Colonic mucosa (tissue), 4 donors: Measurements from ENCODE around the gene ZNF888. TPM values are rescaled to one million over a fixed set of nuclear protein-coding genes. Genes with fewer than 3 reads are reported as not detected.
"Not testable (repeated sequence)": the region's sequence is repeated elsewhere in the genome, so short reads cannot be mapped to it uniquely, and the experiment has no call there.

ENCODE experiments used
- DNase-seq: peaks from one replicate; pipeline ENCODE4 v3.0.0-alpha.2; 2020
- H3K27ac ChIP-seq: fragments of 200-600 bp; one replicate; pipeline ENCODE4 v1.8.0; 2021
- H3K27me3 ChIP-seq: fragments of 200-600 bp; one replicate; pipeline ENCODE4 v1.8.0; 2021
- H3K36me3 ChIP-seq: fragments of 200-600 bp; one replicate; pipeline ENCODE4 v1.8.0; 2021
- H3K4me1 ChIP-seq: fragments of 200-600 bp; one replicate; pipeline ENCODE4 v1.8.0; 2021; ENCODE audit warnings: mild to moderate bottlenecking
- H3K4me3 ChIP-seq: fragments of 200-600 bp; one replicate; pipeline ENCODE4 v1.8.0; 2021
- H3K9ac ChIP-seq, 2 donors: one replicate each; pipeline ENCODE4 v1.7.0; 2013; ENCODE audit warnings: control low read depth in 2 of 2, low read depth in 2 of 2, low read length in 2 of 2
- H3K9me3 ChIP-seq: fragments of 200-600 bp; one replicate; pipeline ENCODE4 v1.8.0; 2021
- CTCF ChIP-seq: fragments of 200-600 bp; IDR thresholded peaks from one replicate; pipeline ENCODE4 v1.8.0; 2022; ENCODE audit warnings: antibody characterized with exemption, mild to moderate bottlenecking
- intact Hi-C: fragments of 100-400 bp; cut with DNase I; formaldehyde crosslinking; loops from one replicate; pipeline ENCODE4 v1.14.1; 2022
- total RNA-seq, 2 donors: library from RNA; stranded (reverse); fragmentation: NEBNext Ultra II Directional in 1 of 2; extraction: Animal tissue kit (Norgen Biotek cat#: 25700) in 1 of 2; gene quantifications; one replicate each; pipeline ENCODE4 v1.2.1, GENCODE V29; 2021
- donor health status: healthy.
- donor health status: DM: no; HTN: no; CAD: no.
- donor health status: DM: no; HTN: no; CAD: no.

ZNF888 gene
- total RNA-seq, 2 donors from 2014 or later = 9.5 to 17.0 TPM

GRCh38 chr19:52871466-52871865 is 51.8 kb downstream of the ZNF888 start:
- Histone ChIP-seq H3K27ac (no peak overlapping the region), H3K27me3 (no peaks in the 10 kb centered on the region), H3K9me3 (no peaks in the 10 kb centered on the region), H3K4me1 (no peaks in the 10 kb centered on the region), H3K36me3 (no peaks in the 10 kb centered on the region), H3K4me3 (no peak overlapping the region), H3K9ac (no peak overlapping the region)
- intact Hi-C loops = no loop called here
- no peak for DNase-seq
- TF ChIP-seq CTCF = no peak

DNA sequence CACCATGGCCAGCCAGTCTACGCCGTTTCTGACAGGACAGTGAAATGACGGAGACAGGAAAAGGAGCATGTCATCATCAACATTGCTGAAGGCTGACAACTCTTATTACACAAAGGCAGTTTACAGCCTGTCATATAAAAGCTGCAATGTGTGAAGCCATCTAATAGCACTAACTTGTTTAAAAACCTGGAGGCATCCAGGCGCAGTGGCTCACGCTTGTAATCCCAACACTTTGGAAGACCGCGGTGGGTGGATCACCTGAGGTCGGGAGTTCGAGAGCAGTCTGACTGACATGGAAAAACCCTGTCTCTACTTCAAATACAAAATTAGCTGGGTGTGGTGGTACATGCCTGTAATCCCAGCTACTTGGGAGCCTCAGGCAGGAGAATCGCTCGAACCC is 55.2 kb downstream of the ZNF888 start:
- H3K27me3 ChIP-seq, H3K36me3 ChIP-seq, DNase-seq, H3K9ac ChIP-seq, H3K27ac ChIP-seq, intact Hi-C loops, H3K9me3 ChIP-seq, H3K4me1 ChIP-seq, H3K4me3 ChIP-seq: not testable (repeated sequence)

- DNase-seq = peak; percentile 83
- Histone ChIP-seq H3K27ac (peak within 1 kb of the TSS; percentile 40), H3K4me3 (peak within 1 kb of the TSS; percentile 76), H3K9ac (peak within 1 kb of the TSS; percentile 58 to 69)
- H3K36me3 ChIP-seq, H3K9me3 ChIP-seq, intact Hi-C loops, H3K4me1 ChIP-seq, H3K27me3 ChIP-seq: not testable (repeated sequence)
Measured at GRCh38 chr19:52857378-52858191, 65.6 kb downstream of the ZNF888 start, which contains the start of gene ZNF468. ZNF468 (minus strand) TSS chr19:52857619; CDS start chr19:52854272, 3,347 bp downstream.

GRCh38 chr19:52856540-52857377 is 66.5 kb downstream of the ZNF888 start:
- H3K27me3 ChIP-seq, H3K4me1 ChIP-seq, H3K9me3 ChIP-seq, intact Hi-C loops, DNase-seq, H3K36me3 ChIP-seq: not testable (repeated sequence)
- H3K27ac ChIP-seq = peak overlapping the region; percentile 40
- H3K9ac ChIP-seq = peak overlapping the region; percentile 58 to 69
- H3K4me3 ChIP-seq = peak overlapping the region; percentile 76

Other genes starting within 250 kb of the ZNF888 start
- gene ZNF611, start 188.4 kb downstream of the ZNF888 start, total RNA-seq = 10 to 100 TPM in 1 of 2 donors, 1 to 10 TPM in 1; 9.8 to 17.7 TPM
- 10 to 100 TPM; 10.4 to 13.2 TPM for gene ZNF600, start 136.6 kb downstream of the ZNF888 start, total RNA-seq
- 10 to 100 TPM; 24.5 to 25.0 TPM for gene ZNF28, start 101.8 kb downstream of the ZNF888 start, total RNA-seq
- gene ZNF468, start 65.8 kb downstream of the ZNF888 start, total RNA-seq = 10 to 100 TPM; 17.1 to 25.8 TPM
- gene ZNF320, start 25.8 kb downstream of the ZNF888 start, total RNA-seq = 10 to 100 TPM in 1 of 2 donors, 1 to 10 TPM in 1; 4.6 to 21.3 TPM
- 10 to 100 TPM; 10.8 to 21.4 TPM for gene ZNF816, start 39.5 kb upstream of the ZNF888 start, total RNA-seq
- not detected for gene ERVV-1, start 90.5 kb upstream of the ZNF888 start, total RNA-seq
- gene ERVV-2, start 121.3 kb upstream of the ZNF888 start, total RNA-seq = not detected
- 10 to 100 TPM; 15.5 to 20.9 TPM for gene ZNF160, start 180.0 kb upstream of the ZNF888 start, total RNA-seq
- gene ZNF415, start 209.5 kb upstream of the ZNF888 start, total RNA-seq = 1 to 10 TPM; 2.0 to 4.9 TPM
- gene ZNF347, start 235.6 kb upstream of the ZNF888 start, total RNA-seq = 1 to 10 TPM; 6.2 to 7.6 TPM